HG03039 (cell line): ENCODE results near the gene C2CD4B.

Experiments used
- ATAC-seq: cut with Tn5 transposase; IDR thresholded peaks from one replicate; pipeline ENCODE4 v1.9.1; 2021; ENCODE audit warnings: mild to moderate bottlenecking, moderate library complexity; ENCODE audit not compliant: unreplicated experiment

C2CD4B gene, protein sequence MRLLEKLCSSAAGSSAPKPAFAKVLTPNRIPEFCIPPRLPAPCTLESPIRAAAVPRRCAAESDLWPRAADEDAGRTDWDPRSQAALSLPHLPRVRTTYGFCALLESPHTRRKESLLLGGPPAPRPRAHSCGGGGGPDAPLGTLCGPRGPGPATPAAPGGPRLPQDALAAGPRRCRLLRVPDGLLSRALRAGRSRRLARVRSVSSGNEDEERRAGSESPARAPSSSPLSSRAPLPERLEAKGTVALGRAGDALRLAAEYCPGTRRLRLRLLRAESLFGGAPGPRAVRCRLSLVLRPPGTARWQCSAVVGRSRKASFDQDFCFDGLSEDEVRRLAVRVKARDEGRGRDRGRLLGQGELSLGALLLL

DNA sequence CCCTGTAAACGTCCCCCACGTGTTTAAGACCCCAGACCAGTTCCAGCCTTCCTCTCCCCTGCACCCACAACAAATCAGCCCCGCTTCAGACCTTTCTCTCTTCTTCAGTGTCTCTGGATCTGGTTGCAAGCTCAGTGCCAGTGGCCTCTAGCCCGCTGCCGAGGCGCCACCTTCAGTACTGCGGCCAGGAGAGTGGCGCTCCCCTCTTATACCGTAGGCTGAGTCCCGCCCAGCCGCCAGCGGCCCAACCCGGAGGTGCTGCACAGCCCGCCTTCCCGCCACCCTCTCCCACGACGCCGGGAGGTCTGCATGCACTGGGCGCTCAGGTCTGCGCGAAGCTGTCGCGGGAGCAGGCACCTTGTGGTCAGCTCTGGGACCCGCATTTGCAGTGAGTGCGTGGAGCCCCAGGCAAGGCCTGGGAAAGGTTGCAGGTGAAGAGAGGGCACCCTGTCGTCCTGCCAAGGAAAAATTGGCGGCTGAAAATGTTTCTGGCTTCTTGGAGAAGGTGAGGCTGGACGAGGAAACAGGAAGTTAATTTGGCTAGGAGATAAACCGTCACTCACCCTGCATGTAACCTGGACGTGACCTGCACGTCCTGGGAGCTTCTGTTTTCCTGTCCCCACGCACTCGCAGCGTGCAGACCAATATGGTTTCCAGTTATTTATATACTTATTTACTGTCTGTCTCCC lies at the start of gene C2CD4B:
Gene C2CD4B (minus strand): TSS at position 182 of the 689 bp plus-strand sequence. CDS start 301 bp downstream, outside the sequence.
- no peak for ATAC-seq

DNA sequence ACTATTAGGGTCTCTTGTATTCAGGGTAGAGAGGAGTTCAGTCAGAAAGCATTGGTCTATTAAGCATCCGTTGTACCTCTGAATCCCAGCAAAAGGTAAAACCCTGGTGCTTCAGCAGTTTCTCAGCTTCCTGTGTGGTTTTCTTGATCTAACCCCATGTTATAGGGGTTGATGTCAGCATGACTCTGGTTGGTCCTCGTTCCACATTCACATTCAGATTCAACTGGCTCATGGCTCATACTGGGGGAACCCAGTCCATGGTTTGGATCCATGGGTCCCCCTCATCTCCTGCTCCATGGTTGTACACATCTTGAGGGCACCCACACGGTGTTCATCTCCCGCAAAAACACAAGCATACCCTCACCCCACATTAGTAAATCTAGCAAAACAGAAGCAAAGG lies 47.7 kb upstream of the C2CD4B start:
- no peak for ATAC-seq

DNA sequence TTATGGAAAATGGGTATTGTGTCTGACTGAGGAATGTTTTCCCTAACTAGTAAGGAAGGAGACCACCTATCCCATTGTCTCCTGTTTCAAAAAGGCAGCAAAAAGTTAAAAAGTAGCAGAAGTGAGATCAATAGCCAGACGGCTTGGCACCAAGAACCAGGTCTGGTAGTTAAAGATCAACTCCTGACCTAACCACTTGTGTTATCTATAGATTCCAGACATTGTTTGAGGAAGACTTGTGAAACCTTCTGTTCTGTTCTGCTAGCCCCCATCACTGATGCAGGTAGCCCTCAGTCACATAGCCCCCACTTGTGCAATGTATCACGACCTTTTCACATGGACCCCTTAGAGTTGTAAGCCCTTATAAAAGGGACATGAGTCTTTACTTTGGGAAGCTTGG lies 46.3 kb upstream of the C2CD4B start:
- ATAC-seq: no peak

DNA sequence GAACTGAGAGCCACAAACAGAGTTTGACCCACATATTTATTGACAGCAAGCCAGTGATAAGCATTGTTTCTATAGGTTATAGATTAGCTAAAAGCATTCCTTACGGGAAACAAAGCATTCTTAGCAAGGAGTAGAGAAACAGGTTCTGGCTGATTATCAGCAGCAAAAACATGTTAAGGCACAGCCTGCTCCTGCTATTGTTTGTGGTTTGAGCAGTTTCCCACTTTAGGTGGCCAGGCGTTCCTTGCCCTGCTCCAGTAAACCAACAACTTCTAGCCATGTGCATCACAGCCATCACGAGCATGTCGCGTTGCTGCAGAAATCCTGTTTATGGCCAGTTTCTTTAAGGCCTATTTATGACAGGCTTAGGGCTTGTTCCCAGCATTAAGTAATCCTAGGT lies 44.7 kb upstream of the C2CD4B start:
- ATAC-seq: no peak

DNA sequence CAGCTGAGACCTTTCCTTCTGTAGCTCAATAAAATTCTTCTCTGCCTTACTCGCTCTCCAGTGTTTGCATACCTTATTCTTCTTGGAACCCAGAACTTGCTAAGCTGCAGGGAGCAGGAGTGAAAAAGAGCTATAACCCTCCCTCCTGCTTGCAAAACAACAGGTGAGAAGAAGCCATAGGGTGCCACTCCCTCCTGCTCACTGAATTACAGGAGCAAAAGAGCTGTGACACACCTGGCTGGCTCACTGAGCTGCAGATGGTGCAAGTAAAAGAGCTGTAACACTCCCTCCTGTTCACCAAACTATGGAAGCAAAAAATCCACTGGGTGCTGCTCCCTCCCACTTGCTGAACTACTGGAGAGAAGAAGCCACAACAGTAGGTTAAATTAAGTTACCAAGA lies 44.2 kb upstream of the C2CD4B start:
- no peak for ATAC-seq

DNA sequence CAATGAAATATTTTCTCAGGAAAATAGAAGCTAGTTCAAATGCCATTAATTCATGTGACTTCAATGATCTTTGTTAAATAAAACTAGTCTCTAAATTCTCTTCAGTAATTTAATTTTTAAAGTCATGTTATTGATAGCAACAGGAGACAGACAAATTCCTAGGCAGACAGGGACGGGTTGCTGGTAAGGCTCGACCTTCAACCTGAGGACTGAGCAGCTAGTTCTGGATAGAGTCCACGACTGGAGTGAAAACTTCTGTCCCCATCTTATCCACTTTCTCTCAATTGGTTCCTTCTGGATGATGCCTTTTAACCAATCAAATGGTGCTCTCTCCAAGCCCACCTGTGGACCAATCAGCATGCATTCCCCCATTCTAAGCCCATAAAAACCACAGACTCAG lies 43.8 kb upstream of the C2CD4B start:
- ATAC-seq: no peak

DNA sequence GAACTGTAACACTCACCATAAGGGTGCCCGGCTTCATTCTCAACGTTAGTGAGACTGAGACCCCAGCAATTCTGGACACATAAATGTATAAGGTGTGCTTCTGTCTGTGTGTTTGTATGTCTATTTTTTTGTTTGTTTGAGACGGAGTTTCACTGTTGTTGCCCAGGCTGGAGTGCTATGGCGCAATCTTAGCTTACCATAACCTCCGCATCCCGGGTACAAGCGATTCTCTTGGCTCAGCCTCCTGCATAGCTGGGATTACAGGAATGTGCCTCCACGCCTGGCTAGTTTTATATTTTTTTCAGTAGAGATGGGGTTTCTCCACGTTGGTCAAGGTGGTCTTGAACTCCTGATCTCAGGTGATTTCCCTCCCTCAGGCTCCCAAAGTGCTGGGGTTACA lies 43.3 kb upstream of the C2CD4B start:
- ATAC-seq: no peak

DNA sequence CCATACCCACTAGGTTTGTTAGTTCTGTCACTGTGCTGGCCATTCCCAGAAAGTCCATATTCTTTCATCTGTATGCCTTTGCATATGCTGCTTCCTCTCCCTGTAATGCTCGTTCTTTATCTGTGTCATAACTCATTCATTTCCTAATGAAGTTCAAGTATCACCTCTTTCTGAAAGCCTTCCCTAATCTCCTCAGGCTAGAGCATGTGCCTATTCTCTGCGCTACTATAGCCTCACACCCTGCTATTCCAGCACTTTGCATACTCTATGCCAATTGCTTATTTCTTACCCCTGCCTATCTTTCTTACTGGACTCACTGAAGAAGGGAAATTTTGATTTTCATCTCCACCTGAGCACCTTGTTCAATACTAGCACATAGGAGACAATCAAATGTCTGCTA lies 25.6 kb upstream of the C2CD4B start:
- no peak for ATAC-seq

DNA sequence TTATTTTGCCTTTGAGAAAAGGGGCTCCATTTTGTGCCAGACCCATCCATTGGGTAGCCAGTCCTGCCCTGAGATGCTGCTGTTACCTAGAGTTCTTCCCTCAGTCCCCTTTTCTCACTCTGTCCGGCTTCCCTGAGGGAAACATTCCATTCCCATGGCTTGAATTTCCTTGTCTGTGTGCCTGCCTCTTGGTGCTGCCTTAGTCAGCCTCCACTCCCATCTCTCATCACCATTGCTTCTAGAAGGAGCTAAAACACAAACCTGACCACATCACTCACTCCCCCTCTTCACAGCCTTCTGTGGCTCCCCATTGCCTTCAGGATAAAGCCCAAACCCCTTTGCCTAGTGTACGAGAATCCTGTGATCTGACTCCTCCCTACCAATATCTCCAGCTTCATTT lies 25.2 kb upstream of the C2CD4B start:
- no peak for ATAC-seq

DNA sequence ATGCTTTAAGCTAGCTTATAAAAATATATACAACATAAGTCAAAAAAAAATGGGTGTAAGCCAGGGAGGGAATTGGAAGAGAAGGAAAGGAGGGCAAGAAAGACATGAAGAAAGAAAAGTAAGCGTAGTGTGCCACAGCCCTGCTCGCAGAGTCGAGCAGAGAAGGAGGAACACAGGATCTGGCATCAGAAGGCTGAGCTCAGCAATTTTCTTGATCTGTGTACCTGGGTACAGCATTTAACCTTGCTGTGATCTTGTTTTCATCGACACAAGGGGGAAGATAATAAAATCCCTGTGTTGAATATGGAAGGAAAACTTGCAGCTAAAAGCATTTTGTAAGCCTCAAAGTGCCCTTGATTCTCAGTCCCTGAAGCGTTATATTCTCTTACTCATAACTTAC lies 23.7 kb upstream of the C2CD4B start:
- ATAC-seq: no peak

DNA sequence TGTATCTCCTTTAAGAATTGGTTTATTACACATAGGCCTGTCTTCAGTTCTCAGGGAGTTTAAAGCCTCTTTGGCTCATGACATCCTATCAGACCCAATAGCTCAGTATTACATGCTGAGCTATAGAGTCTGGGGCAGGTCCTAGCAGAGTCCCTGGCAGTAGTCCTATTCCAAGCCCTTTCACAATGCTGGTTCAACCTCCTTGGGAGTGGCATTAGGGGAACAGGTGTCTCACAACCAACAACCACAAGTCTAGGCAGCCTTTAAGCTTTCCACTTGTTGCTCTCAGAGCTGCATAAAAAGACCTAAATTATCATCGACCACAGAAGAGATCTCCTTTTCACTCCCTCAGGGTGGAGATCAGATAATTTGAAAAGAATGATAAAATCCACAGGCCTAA lies 22.8 kb upstream of the C2CD4B start:
- no peak for ATAC-seq

DNA sequence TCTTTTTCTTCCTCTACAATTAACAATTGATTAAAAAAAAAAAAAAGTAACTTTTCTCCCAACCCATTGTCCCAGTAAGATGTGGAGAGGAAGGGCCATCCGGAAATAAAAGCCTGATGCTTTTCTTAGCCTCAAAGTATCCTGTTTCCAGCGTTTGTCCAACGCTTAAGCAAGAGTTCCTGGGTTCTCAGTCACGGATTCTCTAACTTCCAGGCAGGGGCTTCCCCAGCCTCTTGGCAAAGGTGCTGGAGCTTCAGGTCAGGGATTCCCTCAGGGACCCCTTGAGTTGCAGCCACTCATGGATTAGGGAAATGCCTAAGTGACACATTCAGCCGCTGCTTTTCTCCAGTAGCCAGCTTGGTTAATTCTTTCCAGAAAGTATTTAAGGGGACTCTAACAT lies 22.3 kb upstream of the C2CD4B start:
- ATAC-seq: no peak

DNA sequence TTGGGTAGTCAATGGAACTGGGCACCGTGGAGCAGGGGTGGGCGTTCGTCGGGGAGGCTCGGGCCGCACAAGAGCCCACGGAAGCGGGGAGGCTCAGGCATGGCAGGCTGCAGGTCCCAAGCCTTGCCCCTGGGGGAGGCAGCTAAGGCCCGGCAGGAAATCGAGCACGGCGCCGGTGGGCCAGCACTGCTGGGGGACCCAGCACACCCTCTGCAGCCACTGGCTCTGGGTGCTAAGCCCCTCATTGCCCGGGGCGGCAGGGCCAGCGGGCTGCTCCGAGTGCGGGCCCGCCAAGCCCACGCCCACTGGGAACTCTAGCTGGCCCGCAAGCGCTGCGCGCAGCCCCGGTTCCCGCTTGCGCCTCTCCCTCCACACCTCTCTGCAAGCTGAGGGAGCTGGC lies 21.5 kb upstream of the C2CD4B start:
- no peak for ATAC-seq

DNA sequence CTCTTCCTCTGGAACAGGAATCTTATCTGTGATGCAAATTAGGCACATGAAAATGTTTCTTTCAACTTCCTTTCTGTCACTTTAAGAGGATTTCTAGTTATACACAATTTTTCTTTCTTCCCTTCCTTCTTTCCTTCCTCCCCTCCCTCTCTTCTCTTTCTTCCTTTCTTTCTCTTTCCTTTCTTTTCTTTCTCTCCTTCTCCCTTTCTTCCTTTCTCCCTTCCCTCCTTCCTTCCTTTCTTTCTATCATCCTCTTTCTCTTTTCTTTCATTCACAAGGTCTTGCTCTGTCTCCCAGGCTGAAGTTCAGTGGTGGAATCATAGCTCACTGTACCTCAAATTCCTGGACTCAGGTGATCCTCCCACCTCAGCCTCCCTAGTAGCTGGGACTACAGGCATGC lies 18.0 kb upstream of the C2CD4B start:
- no peak for ATAC-seq

DNA sequence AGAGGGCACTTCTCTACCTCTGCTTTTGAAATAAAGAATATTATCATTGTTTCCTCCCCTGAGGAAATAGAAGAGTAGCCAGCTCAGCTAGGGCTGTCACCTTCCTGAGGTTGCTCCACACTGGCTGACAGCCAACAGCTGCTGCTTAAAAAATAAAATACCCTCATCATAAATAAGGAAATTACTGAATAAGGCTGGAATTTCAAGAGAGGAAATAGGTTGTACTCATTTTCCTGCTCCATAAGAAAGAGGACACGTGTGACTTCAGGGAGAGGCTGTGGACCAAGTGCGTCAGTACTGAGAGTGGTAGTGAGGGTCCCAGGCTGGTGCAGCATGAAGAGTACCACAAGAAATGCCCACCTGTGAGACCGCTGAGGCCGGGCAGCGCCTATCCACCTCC lies 8.1 kb upstream of the C2CD4B start:
- ATAC-seq: no peak

DNA sequence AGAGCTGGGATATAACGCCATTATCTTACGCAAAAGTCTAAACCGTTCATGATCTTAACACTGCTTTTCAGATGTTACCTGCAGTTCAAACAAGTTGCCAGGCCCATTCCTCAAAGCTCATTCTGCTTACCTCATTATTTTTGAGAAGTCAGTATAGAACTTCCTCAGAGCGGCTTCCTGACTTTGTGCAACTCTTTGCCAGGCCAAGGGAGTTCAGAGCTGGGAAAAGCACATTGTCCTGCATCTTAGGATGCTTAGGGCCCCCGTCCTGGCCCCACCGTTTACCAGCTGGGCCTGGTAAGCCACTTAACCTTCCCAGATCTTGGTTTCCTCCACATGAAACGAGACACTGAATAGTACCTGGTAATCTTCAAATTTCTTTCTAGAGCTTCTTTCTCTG lies 6.8 kb upstream of the C2CD4B start:
- ATAC-seq: no peak

DNA sequence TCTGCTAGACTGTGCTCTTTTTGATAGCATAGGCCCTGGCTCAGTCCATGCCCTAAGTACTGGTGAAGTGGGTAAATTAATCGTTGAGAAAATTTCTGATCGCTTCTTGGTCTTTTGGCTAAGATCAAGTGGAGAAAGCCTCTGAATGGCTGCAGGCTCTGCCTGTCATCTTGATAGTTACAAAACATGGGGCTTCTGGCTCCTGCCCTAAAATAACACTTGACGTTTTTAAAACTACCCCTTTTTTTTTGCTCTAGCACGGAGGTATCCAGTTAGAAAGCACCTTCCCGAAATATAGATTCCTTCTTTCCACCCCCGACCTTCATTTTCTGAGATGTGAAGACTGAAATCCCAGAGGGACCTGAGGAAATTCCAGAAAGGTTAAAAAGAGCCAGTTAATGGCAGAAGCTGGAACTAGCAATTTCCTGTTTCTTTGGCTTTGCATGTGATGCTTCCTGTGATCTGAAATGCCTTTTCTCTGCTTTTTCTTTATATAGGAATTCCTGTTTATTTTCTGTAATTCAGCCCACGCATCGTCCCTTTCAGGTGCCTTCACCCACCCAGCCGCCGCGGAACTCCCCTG lies 799 bp upstream of the C2CD4B start:
- ATAC-seq: no peak

DNA sequence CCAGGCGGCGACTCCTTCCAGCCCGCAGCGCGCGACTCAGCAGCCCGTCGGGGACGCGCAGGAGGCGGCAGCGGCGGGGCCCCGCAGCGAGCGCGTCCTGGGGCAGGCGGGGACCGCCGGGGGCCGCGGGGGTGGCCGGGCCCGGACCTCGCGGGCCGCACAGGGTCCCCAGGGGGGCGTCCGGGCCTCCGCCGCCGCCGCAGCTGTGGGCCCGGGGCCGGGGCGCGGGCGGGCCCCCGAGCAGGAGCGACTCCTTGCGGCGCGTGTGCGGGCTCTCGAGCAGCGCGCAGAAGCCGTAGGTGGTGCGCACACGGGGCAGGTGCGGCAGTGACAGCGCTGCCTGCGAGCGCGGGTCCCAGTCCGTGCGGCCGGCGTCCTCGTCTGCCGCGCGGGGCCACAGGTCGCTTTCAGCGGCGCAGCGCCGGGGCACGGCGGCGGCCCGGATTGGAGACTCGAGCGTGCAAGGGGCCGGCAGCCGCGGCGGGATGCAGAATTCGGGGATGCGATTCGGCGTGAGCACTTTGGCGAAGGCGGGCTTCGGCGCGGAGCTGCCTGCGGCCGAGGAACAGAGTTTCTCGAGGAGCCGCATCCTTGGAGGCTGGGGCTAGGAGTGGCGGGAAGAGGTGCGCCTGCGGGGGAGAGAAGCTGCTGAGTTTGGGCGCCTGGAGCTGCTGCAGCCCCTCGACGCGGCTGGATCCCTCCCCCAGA lies 535 bp downstream of the C2CD4B start:
- ATAC-seq: no peak

DNA sequence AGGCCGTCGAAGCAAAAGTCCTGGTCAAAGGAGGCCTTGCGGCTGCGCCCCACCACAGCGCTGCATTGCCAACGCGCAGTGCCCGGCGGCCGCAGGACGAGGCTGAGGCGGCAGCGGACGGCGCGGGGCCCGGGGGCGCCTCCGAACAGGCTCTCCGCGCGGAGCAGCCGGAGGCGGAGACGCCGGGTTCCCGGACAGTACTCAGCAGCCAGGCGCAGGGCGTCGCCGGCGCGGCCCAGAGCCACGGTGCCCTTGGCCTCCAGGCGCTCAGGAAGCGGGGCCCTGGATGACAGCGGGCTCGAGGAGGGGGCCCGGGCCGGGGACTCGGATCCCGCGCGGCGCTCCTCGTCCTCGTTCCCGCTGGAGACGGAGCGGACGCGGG lies 1.1 kb downstream of the C2CD4B start:
- ATAC-seq: no peak

DNA sequence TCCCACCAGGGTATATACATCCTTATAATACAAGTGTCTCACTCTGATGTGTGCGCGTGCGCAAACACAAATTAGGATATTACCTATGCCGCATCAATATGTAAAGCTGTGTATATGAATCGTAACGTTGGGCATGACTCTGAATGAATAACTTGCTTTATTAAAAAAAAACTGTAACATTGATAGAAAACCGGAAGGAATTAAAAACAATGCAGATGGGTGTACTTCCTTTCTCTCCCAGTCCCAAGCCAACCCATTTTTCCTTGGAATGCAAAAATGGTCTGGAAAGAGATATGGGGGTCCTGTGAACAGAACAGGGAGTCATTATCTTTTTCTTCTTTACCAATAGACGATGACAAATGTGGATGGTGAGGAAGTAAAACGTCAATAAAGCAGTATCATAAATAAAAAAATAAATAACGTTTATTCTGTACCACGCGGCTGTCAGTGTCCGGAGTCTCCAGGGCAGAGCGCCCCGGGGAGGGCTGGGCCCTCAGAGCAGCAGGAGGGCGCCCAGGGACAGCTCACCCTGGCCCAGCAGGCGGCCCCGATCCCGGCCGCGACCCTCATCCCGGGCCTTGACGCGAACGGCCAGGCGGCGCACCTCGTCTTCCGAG lies 1.6 kb downstream of the C2CD4B start:
- ATAC-seq: no peak

DNA sequence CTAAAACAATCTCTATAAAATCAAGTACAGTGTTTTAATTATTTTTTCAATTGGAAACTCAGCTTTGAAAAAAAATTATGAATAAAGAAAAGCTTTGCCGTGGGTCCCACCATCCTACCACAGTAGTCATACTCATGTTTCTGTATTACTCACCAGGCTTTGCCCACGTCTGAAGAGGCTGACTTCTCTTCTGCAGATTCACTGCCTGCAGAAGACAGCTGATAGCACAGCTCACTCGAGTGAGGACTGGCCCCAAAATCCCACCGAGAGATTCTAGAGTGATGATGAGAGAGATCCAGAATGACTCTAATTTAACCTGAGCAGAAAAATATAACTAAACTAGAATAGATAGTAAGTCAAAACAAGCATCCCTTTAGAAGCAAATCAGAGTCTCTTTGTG lies 11.9 kb downstream of the C2CD4B start:
- no peak for ATAC-seq
